SK-N-SH treated with all-trans-retinoic acid at 6 μM for 48 hours (cell line): ENCODE results near the gene TMEM120B.

Experiments
- ATAC-seq: fragments of 200-7000 bp; cut with Tn5 transposase; 3 replicates; pipeline ENCODE4 v1.9.1; 2020; ENCODE audit warnings: mild to moderate bottlenecking, moderate library complexity
- ARNTL ChIP-seq: fragments of 450-650 bp; formaldehyde crosslinking; IDR thresholded peaks from 2 replicates; pipeline ENCODE4 v1.5.0; 2020; ENCODE audit warnings: low read depth, mild to moderate bottlenecking, moderate library complexity, borderline replicate concordance
- CSRNP3 ChIP-seq: fragments of 250-450 bp; sonication (Bioruptor Pico); IDR thresholded peaks from 2 replicates; pipeline ENCODE4 v1.5.1; 2021; ENCODE audit warnings: mild to moderate bottlenecking, moderate library complexity
- ESRRG ChIP-seq: fragments of 250-450 bp; sonication (Bioruptor Pico); IDR thresholded peaks from 2 replicates; pipeline ENCODE4 v1.6.1; 2021; ENCODE audit warnings: mild to moderate bottlenecking
- GLIS3 ChIP-seq: fragments of 250-450 bp; sonication (Bioruptor Pico); IDR thresholded peaks from 2 replicates; pipeline ENCODE4 v1.5.0; 2020; ENCODE audit warnings: mild to moderate bottlenecking, moderate library complexity
- ISL1 ChIP-seq: fragments of 250-450 bp; sonication (Bioruptor Pico); IDR thresholded peaks from 2 replicates; pipeline ENCODE4 v2.1.2; 2022; ENCODE audit warnings: mild to moderate bottlenecking, moderate library complexity
- OSR1 ChIP-seq: fragments of 250-450 bp; sonication (Bioruptor Pico); IDR thresholded peaks from 2 replicates; pipeline ENCODE4 v1.8.0; 2022; ENCODE audit warnings: moderate library complexity, mild to moderate bottlenecking, inconsistent platforms
- PATZ1 ChIP-seq: fragments of 250-450 bp; sonication (Bioruptor Pico); IDR thresholded peaks from 2 replicates; pipeline ENCODE4 v1.8.0; 2020; ENCODE audit warnings: mild to moderate bottlenecking, moderate library complexity, borderline replicate concordance
- POU6F1 ChIP-seq: fragments of 250-450 bp; sonication (Bioruptor Pico); IDR thresholded peaks from 2 replicates; pipeline ENCODE4 v1.8.0; 2021; ENCODE audit warnings: low read depth, mild to moderate bottlenecking, moderate library complexity, borderline replicate concordance
- PPARA ChIP-seq: fragments of 250-450 bp; sonication (Bioruptor Pico); IDR thresholded peaks from 2 replicates; pipeline ENCODE4 v1.5.0; 2020; ENCODE audit warnings: mild to moderate bottlenecking, borderline replicate concordance
- RARB ChIP-seq: fragments of 250-450 bp; sonication (Bioruptor Pico); IDR thresholded peaks from 2 replicates; pipeline ENCODE4 v1.8.0; 2021; ENCODE audit warnings: mild to moderate bottlenecking, moderate library complexity
- SNAI2 ChIP-seq: fragments of 250-450 bp; sonication (Bioruptor Pico); IDR thresholded peaks from 2 replicates; pipeline ENCODE4 v1.5.0; 2020; ENCODE audit warnings: mild to moderate bottlenecking, moderate library complexity
- TSHZ2 ChIP-seq: fragments of 250-450 bp; sonication (Bioruptor Pico); IDR thresholded peaks from 2 replicates; pipeline ENCODE4 v1.5.0; 2020; ENCODE audit warnings: mild to moderate bottlenecking, moderate library complexity
- ZC3H10 ChIP-seq: fragments of 250-450 bp; sonication (Bioruptor Pico); IDR thresholded peaks from 2 replicates; pipeline ENCODE4 v1.5.1; 2021; ENCODE audit warnings: mild to moderate bottlenecking, moderate library complexity
- ZNF70 ChIP-seq: fragments of 450-650 bp; formaldehyde crosslinking; IDR thresholded peaks from 2 replicates; pipeline ENCODE4 v1.5.0; 2020; ENCODE audit warnings: mild to moderate bottlenecking, moderate library complexity
- ZNF8 ChIP-seq: fragments of 450-650 bp; formaldehyde crosslinking; IDR thresholded peaks from 2 replicates; pipeline ENCODE4 v1.5.0; 2020; ENCODE audit warnings: mild to moderate bottlenecking, moderate library complexity

The TMEM120B gene

GRCh38 chr12:121814429-121815119, 102.0 kb downstream of the TMEM120B start (continued):
- TF ChIP-seq PATZ1 (CRISPR knock-in tag): no peak
- no peak for TF ChIP-seq ZC3H10 (CRISPR knock-in tag)
- no peak for TF ChIP-seq POU6F1 (CRISPR knock-in tag)

GRCh38 chr12:121815263-121815662, 102.7 kb downstream of the TMEM120B start:
- TF ChIP-seq ISL1 (no peak), PATZ1 (CRISPR knock-in tag) (no peak), ARNTL (CRISPR knock-in tag) (no peak), PPARA (no peak), OSR1 (CRISPR knock-in tag) (no peak), CSRNP3 (CRISPR knock-in tag) (no peak), ZNF8 (CRISPR knock-in tag) (no peak), RARB (CRISPR knock-in tag) (no peak), ZC3H10 (CRISPR knock-in tag) (no peak), ESRRG (CRISPR knock-in tag) (no peak), GLIS3 (CRISPR knock-in tag) (no peak)
- ATAC-seq: no peak

GRCh38 chr12:121816925-121817647, 104.5 kb downstream of the TMEM120B start:
- no peak for ATAC-seq
- TF ChIP-seq ZNF70: no peak
- no peak for TF ChIP-seq ARNTL (CRISPR knock-in tag)
- no peak for TF ChIP-seq OSR1 (CRISPR knock-in tag)
- TF ChIP-seq ESRRG (CRISPR knock-in tag): no peak
- no peak for TF ChIP-seq POU6F1 (CRISPR knock-in tag)
- no peak for TF ChIP-seq ZNF8 (CRISPR knock-in tag)
- no peak for TF ChIP-seq TSHZ2 (CRISPR knock-in tag)
- no peak for TF ChIP-seq SNAI2 (CRISPR knock-in tag)
